ENCODE data around the gene SLC43A3. TPM values are rescaled to one million over a fixed set of nuclear protein-coding genes. Genes with fewer than 3 reads are reported as not detected.

The SLC43A3 gene
- total RNA-seq, 1 experiment from 2014 or later: 8.6 TPM

DNA sequence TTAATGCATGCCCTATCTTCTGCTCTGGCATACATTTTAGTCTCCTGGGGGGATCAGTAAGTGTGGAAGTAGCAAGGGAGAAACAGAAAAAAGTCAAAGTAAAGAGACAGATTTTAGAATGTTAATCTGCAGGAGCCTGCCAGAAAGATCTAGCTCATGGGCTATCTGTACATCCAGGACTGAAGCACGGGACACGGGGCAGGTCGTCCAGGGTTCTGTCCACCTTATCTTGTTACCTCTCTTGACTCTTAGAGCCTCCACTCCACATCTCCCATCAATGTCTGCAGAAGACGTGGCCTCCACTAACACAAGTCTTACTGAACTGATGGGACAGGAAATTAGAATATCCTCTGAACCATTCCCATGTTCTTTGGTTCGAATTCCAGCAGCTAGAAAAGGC lies 1.7 kb upstream of the SLC43A3 start:
- Histone ChIP-seq H3K4me3 (ENCODE audit: low read depth in 2 of 2, low read length in 2 of 2) (no peak overlapping the region), H3K9me3 (ENCODE audit: control insufficient read depth, insufficient read depth, low read depth, low read length) (no peaks in the 10 kb centered on the region), H3K4me1 (ENCODE audit: control insufficient read depth, insufficient read depth, low read length) (peaks cover 8% of the 10 kb centered on the region), H3K27me3 (ENCODE audit: control insufficient read depth, insufficient read depth, low read length) (0 out of 2 replicates have a peak, but pooled peaks cover 6% of the 10 kb centered on the region), H3K27ac (ENCODE audit: low read length) (no peak overlapping the region), H3K36me3 (ENCODE audit: control insufficient read depth, insufficient read depth, low read length) (no peaks in the 10 kb centered on the region)
- POLR2A ChIA-PET: no interaction called here
- BruUV-seq (replicated peaks): no TSS peak
- no peak for DNase-seq (ENCODE audit: low read depth, low spot score)
- in situ Hi-C loops (cut with HindIII; ENCODE audit: low pct_unique_long_range_greater_than_20kb, low sequenced_read_pairs): no loop called here
- CTCF ChIA-PET: no interaction called here
- no peak for ATAC-seq
- intact Hi-C loops (cut with micrococcal nuclease; ENCODE audit: unreplicated experiment): no loop called here
- TF ChIP-seq, protein P1, sequence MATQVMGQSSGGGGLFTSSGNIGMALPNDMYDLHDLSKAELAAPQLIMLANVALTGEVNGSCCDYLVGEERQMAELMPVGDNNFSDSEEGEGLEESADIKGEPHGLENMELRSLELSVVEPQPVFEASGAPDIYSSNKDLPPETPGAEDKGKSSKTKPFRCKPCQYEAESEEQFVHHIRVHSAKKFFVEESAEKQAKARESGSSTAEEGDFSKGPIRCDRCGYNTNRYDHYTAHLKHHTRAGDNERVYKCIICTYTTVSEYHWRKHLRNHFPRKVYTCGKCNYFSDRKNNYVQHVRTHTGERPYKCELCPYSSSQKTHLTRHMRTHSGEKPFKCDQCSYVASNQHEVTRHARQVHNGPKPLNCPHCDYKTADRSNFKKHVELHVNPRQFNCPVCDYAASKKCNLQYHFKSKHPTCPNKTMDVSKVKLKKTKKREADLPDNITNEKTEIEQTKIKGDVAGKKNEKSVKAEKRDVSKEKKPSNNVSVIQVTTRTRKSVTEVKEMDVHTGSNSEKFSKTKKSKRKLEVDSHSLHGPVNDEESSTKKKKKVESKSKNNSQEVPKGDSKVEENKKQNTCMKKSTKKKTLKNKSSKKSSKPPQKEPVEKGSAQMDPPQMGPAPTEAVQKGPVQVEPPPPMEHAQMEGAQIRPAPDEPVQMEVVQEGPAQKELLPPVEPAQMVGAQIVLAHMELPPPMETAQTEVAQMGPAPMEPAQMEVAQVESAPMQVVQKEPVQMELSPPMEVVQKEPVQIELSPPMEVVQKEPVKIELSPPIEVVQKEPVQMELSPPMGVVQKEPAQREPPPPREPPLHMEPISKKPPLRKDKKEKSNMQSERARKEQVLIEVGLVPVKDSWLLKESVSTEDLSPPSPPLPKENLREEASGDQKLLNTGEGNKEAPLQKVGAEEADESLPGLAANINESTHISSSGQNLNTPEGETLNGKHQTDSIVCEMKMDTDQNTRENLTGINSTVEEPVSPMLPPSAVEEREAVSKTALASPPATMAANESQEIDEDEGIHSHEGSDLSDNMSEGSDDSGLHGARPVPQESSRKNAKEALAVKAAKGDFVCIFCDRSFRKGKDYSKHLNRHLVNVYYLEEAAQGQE (IDR thresholded peaks at IDR 0.05; ENCODE audit: insufficient read depth in 1 of 2, low read depth in 2 of 2, low read length in 1 of 2): no peak
- TF ChIP-seq POLR2AphosphoS5 (IDR thresholded peaks at IDR 0.05; ENCODE audit: low read depth, low read length) (no peak), TCF7L2 (IDR thresholded peaks at IDR 0.05; ENCODE audit: low read depth, low read length) (no peak), SIN3A (IDR thresholded peaks at IDR 0.05; ENCODE audit: borderline replicate concordance, insufficient read depth, low read depth, low read length) (no peak)
- TF ChIP-seq, protein P2, sequence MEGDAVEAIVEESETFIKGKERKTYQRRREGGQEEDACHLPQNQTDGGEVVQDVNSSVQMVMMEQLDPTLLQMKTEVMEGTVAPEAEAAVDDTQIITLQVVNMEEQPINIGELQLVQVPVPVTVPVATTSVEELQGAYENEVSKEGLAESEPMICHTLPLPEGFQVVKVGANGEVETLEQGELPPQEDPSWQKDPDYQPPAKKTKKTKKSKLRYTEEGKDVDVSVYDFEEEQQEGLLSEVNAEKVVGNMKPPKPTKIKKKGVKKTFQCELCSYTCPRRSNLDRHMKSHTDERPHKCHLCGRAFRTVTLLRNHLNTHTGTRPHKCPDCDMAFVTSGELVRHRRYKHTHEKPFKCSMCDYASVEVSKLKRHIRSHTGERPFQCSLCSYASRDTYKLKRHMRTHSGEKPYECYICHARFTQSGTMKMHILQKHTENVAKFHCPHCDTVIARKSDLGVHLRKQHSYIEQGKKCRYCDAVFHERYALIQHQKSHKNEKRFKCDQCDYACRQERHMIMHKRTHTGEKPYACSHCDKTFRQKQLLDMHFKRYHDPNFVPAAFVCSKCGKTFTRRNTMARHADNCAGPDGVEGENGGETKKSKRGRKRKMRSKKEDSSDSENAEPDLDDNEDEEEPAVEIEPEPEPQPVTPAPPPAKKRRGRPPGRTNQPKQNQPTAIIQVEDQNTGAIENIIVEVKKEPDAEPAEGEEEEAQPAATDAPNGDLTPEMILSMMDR (IDR thresholded peaks at IDR 0.05): no peak

DNA sequence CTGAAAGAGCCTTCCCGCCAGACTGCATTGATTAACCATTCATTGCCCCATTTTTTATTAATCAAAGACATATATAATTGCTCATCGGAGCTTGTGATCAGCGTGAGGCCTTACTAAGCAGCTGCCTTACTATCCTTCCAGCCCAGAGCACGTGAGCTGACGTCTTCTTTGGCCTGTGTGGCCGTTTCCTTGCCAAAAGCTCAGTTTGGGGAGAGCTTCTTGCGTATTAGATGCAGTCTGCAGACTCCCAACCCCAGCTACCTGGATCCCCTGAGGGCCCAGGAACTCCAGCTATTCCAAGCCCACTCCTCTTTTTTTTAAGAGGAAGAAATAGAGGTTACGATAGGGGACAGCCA lies 784 bp upstream of the SLC43A3 start:
- CTCF ChIA-PET: no interaction called here
- Histone ChIP-seq H3K27me3 (ENCODE audit: control insufficient read depth, insufficient read depth, low read length) (0 out of 2 replicates have a peak, but pooled peaks cover 6% of the 10 kb centered on the region), H3K27ac (ENCODE audit: low read length) (no peak overlapping the region), H3K4me1 (ENCODE audit: control insufficient read depth, insufficient read depth, low read length) (peaks cover 8% of the 10 kb centered on the region), H3K4me3 (ENCODE audit: low read depth in 2 of 2, low read length in 2 of 2) (no peak overlapping the region), H3K9me3 (ENCODE audit: control insufficient read depth, insufficient read depth, low read depth, low read length) (no peaks in the 10 kb centered on the region), H3K36me3 (ENCODE audit: control insufficient read depth, insufficient read depth, low read length) (no peaks in the 10 kb centered on the region)
- in situ Hi-C loops (cut with HindIII; ENCODE audit: low pct_unique_long_range_greater_than_20kb, low sequenced_read_pairs): no loop called here
- ATAC-seq: no peak
- POLR2A ChIA-PET: no interaction called here
- intact Hi-C loops (cut with micrococcal nuclease; ENCODE audit: unreplicated experiment): no loop called here
- no TSS peak for BruUV-seq (replicated peaks)
- DNase-seq (ENCODE audit: low read depth, low spot score): no peak
- TF ChIP-seq SIN3A (IDR thresholded peaks at IDR 0.05; ENCODE audit: borderline replicate concordance, insufficient read depth, low read depth, low read length) (no peak), POLR2AphosphoS5 (IDR thresholded peaks at IDR 0.05; ENCODE audit: low read depth, low read length) (no peak), TCF7L2 (IDR thresholded peaks at IDR 0.05; ENCODE audit: low read depth, low read length) (no peak)
- TF ChIP-seq, protein P1 (IDR thresholded peaks at IDR 0.05; ENCODE audit: insufficient read depth in 1 of 2, low read depth in 2 of 2, low read length in 1 of 2): no peak
- TF ChIP-seq, protein P2 (IDR thresholded peaks at IDR 0.05): no peak

Measured in Panc1 (cell line).